Measurements from ENCODE around the gene FAM120AOS. TPM values are rescaled to one million over a fixed set of nuclear protein-coding genes. Genes with fewer than 3 reads are reported as not detected.

The FAM120AOS gene
- total RNA-seq, 1 experiment from 2014 or later = 31.2 TPM

- no peak overlapping the region for H2AFZ ChIP-seq (ENCODE audit: low read depth, low read length, poor library complexity, severe bottlenecking)
- ATAC-seq (no peak), DNase-seq (ENCODE audit: low read depth, low spot score) (no peak)
- H3K79me2 ChIP-seq (ENCODE audit: insufficient read depth, low read length) = no peaks in the 10 kb centered on the region
- no peaks in the 10 kb centered on the region for H3K27me3 ChIP-seq (ENCODE audit: insufficient read depth, low read length)
- no peak overlapping the region for H3K4me2 ChIP-seq (ENCODE audit: low read length)
- no peak overlapping the region for H3K9ac ChIP-seq (ENCODE audit: low read length)
- TF ChIP-seq ZFX (IDR thresholded peaks at IDR 0.05) (no peak), ELF1 (IDR thresholded peaks at IDR 0.05; ENCODE audit: borderline replicate concordance, low read depth) (no peak), EGR1 (IDR thresholded peaks at IDR 0.05; ENCODE audit: low read depth) (no peak), JUND (IDR thresholded peaks at IDR 0.05) (no peak), SRF (IDR thresholded peaks at IDR 0.05; ENCODE audit: low read depth) (no peak), SIN3A (IDR thresholded peaks at IDR 0.05; ENCODE audit: low read depth) (no peak), CEBPB (IDR thresholded peaks at IDR 0.05; ENCODE audit: low read depth) (no peak), CBX3 (IDR thresholded peaks at IDR 0.05; ENCODE audit: low read depth) (no peak), ZBTB33 (IDR thresholded peaks at IDR 0.05; ENCODE audit: extremely low read depth, insufficient replicate concordance, low read length) (no peak), RAD21 (IDR thresholded peaks at IDR 0.05; ENCODE audit: low read depth) (no peak), ATF3 (IDR thresholded peaks at IDR 0.05) (no peak), EZH2phosphoT487 (IDR thresholded peaks at IDR 0.05; ENCODE audit: borderline replicate concordance) (no peak), CTCF (IDR thresholded peaks at IDR 0.05 in 2 of 3, conservative IDR thresholded peaks at IDR 0.05 in 1 of 3; ENCODE audit: borderline replicate concordance in 1 of 3, insufficient read depth in 1 of 3, low read depth in 2 of 3, low read length in 2 of 3) (no peak), ZNF274 (IDR thresholded peaks at IDR 0.05; ENCODE audit: low read depth, low read length) (no peak), YY1 (IDR thresholded peaks at IDR 0.05; ENCODE audit: extremely low read depth, insufficient replicate concordance, low read depth, low read length) (no peak), TCF7L2 (IDR thresholded peaks at IDR 0.05; ENCODE audit: borderline replicate concordance, extremely low read depth, insufficient read depth, insufficient read length) (no peak), EZH2 (IDR thresholded peaks at IDR 0.05) (no peak), SP1 (IDR thresholded peaks at IDR 0.05; ENCODE audit: low read depth) (no peak), REST (IDR thresholded peaks at IDR 0.05; ENCODE audit: low read depth) (no peak), POLR2A (IDR thresholded peaks at IDR 0.05; ENCODE audit: borderline replicate concordance, extremely low read depth, insufficient read depth, insufficient read length) (no peak)
- H3K9me3 ChIP-seq (ENCODE audit: control insufficient read depth in 1 of 2, insufficient read depth in 1 of 2, low read depth in 1 of 2, low read length in 2 of 2) = no peaks in the 10 kb centered on the region
- H3K36me3 ChIP-seq (ENCODE audit: control insufficient read depth in 1 of 2, insufficient read depth in 2 of 2, low read length in 2 of 2) = no peaks in the 10 kb centered on the region
- RAD21 ChIA-PET (ENCODE audit: low non-redundant PET in 1 of 2, low total read pairs in 2 of 2, uncharacterized antibody in 2 of 2, unreplicated experiment in 2 of 2) = no interaction called here
- H3K4me1 ChIP-seq (ENCODE audit: control insufficient read depth in 1 of 2, insufficient read depth in 2 of 2, low read length in 2 of 2) = no peaks in the 10 kb centered on the region
- intact Hi-C loops (cut with micrococcal nuclease) = no loop called here
- BruUV-seq (replicated peaks) = no TSS peak
- H3K4me3 ChIP-seq (replicated peaks in 1 of 2; ENCODE audit: low read depth in 1 of 2, low read length in 2 of 2) = no peak overlapping the region
- no peaks in the 10 kb centered on the region for H3K9me2 ChIP-seq (ENCODE audit: insufficient read depth)
- H4K20me1 ChIP-seq (ENCODE audit: insufficient read depth) = no peaks in the 10 kb centered on the region
- POLR2A ChIA-PET = no interaction called here
- CTCF ChIA-PET = no interaction called here
- H3K27ac ChIP-seq (ENCODE audit: low read depth, low read length) = no peak overlapping the region
These were observed 21.8 kb downstream of the FAM120AOS start for GRCh38 chr9:93431539-93432105.

All from HCT116 (cell line).